Measurements from ENCODE around the gene ADARB2. TPM values are rescaled to one million over a fixed set of nuclear protein-coding genes. Genes with fewer than 3 reads are reported as not detected.
"Not testable (repeated sequence)": the region's sequence is repeated elsewhere in the genome, so short reads cannot be mapped to it uniquely, and the experiment has no call there.

ADARB2 gene
- total and polyA plus RNA-seq, 8 donors: 0.41 to 0.92 (median 0.76) TPM

- Histone ChIP-seq H3K4me1 (no peaks in the 10 kb centered on the region), H3K9me3 (no peaks in the 10 kb centered on the region), H3K4me3 (no peak overlapping the region), H3K27ac (no peak overlapping the region), H3K27me3 (no peaks in the 10 kb centered on the region), H3K36me3 (no peaks in the 10 kb centered on the region)
- intact Hi-C loops (cut with DNase I): no loop called here
- DNase-seq (no peak), ATAC-seq (no peak)
- no peak for TF ChIP-seq CTCF (IDR thresholded peaks at IDR 0.05)
Observed at GRCh38 chr10:1331560-1331959, 405.8 kb downstream of the ADARB2 start.

DNA sequence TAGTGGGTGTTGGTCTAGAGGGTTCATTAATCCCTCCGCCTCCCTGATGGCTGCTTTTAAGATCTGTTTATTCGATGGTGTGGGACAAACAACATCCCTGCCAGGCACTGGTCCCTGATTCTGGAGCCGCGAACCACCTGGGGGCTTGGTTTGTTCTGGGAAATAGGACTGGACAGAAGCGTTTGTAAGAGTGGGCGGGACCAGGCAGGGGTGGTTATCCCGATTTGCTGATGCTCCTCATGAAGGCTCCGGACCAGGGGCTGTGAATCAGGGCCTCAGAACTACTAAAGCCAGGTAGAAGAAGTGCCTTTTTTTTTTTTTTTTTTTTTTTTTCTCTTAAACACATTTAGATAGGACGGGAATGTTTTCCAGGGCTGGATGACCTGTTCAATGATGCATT, 407.7 kb downstream of the ADARB2 start:
- no peaks in the 10 kb centered on the region for H3K9me3 ChIP-seq
- TF ChIP-seq CTCF (IDR thresholded peaks at IDR 0.05): no peak
- no peak overlapping the region for H3K4me3 ChIP-seq
- no peak for ATAC-seq
- H3K4me1 ChIP-seq: no peaks in the 10 kb centered on the region
- no peaks in the 10 kb centered on the region for H3K36me3 ChIP-seq
- intact Hi-C loops (cut with DNase I): no loop called here
- no peak overlapping the region for H3K27ac ChIP-seq
- peaks cover 0 to 9% of the 10 kb centered on the region in 2 donors for H3K27me3 ChIP-seq
- DNase-seq: no peak

GRCh38 chr10:1328981-1329614, 408.2 kb downstream of the ADARB2 start:
- Histone ChIP-seq H3K27me3 (peaks cover 0 to 9% of the 10 kb centered on the region in 2 donors), H3K4me3 (no peak overlapping the region), H3K9me3 (no peaks in the 10 kb centered on the region), H3K36me3 (no peaks in the 10 kb centered on the region), H3K27ac (no peak overlapping the region), H3K4me1 (no peaks in the 10 kb centered on the region)
- no peak for TF ChIP-seq CTCF (IDR thresholded peaks at IDR 0.05)
- DNase-seq (no peak), ATAC-seq (no peak)
- intact Hi-C loops (cut with DNase I): no loop called here

- Histone ChIP-seq H3K36me3 (no peaks in the 10 kb centered on the region), H3K27ac (no peak overlapping the region), H3K27me3 (peaks cover 0 to 9% of the 10 kb centered on the region in 2 donors), H3K4me1 (no peaks in the 10 kb centered on the region), H3K9me3 (no peaks in the 10 kb centered on the region), H3K4me3 (no peak overlapping the region)
- TF ChIP-seq CTCF (IDR thresholded peaks at IDR 0.05): no peak
- intact Hi-C loops (cut with DNase I): no loop called here
- DNase-seq: no peak
- no peak for ATAC-seq
Observed at GRCh38 chr10:1328161-1328823, 409.0 kb downstream of the ADARB2 start.

DNA sequence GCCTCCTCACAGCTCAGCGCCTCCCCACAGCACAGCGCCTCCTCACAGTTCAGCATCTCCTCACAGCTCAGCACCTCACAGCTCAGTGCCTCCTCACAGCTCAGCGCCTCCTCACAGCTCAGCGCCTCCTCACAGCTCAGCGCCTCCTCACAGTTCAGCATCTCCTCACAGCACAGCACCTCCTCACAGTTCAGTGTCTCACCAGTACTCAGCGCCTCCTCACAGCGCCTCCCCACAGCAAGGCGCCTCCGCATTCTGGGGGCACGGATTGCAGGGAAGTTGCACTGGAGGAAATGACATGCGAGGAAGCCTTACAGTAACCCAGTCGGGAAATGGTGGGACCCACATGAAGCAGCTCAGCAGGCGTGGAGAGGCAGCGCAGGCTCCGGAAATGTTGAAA, 409.6 kb downstream of the ADARB2 start:
- Histone ChIP-seq H3K9me3 (no peaks in the 10 kb centered on the region), H3K4me1 (no peaks in the 10 kb centered on the region), H3K27me3 (peaks cover 0 to 9% of the 10 kb centered on the region in 2 donors), H3K36me3 (no peaks in the 10 kb centered on the region), H3K27ac (no peak overlapping the region), H3K4me3 (no peak overlapping the region)
- DNase-seq (no peak), ATAC-seq (no peak)
- no peak for TF ChIP-seq CTCF (IDR thresholded peaks at IDR 0.05)
- intact Hi-C loops (cut with DNase I): no loop called here

DNA sequence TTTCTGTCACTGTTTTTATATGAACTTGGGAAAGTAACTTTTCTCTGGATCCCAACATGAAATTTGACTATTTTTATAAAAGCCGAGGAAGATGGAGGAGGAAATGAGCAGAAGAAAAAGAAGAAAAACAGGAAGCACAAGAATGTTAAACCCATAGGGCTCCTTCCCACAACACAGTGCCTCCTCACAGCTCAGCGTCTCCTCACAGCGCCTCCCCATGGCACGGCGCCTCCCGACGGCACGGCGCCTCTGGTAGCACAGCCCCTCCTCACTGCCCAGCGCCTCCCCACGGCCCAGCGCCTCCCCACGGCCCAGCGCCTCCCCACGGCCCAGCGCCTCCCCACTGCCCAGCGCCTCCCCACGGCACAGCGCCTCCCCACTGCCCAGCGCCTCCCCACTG, 410.8 kb downstream of the ADARB2 start:
- H3K36me3 ChIP-seq; H3K4me3 ChIP-seq; DNase-seq; intact Hi-C loops (cut with DNase I); ATAC-seq; H3K9me3 ChIP-seq; H3K27ac ChIP-seq; H3K4me1 ChIP-seq: not testable (repeated sequence)
- peaks cover 0 to 19% of the 10 kb centered on the region in 2 donors for H3K27me3 ChIP-seq
